Activated T-helper 1 cell treated with anti-CD3 and anti-CD28 coated beads, Interleukin-2, amount 50 U/mL, for 16 hours (primary cell): ENCODE data around the gene MCTP1.
"Not testable (repeated sequence)": the region's sequence is repeated elsewhere in the genome, so short reads cannot be mapped to it uniquely, and the experiment has no call there.

Experiments
- DNase-seq, 2 donors: peaks; one replicate each; pipeline ENCODE4 v3.0.0-alpha.2; 2020; ENCODE audit warnings: low read depth in 1 of 2, low spot score in 1 of 2

Gene MCTP1

GRCh38 chr5:94972268-94972667, 312.6 kb downstream of the MCTP1 start:
- no peak for DNase-seq

GRCh38 chr5:94969174-94969573, 315.7 kb downstream of the MCTP1 start:
- DNase-seq: no peak

- no peak for DNase-seq
Observed at GRCh38 chr5:94968507-94969095, 316.3 kb downstream of the MCTP1 start.

GRCh38 chr5:94967525-94967924, 317.4 kb downstream of the MCTP1 start:
- no peak for DNase-seq

GRCh38 chr5:94959279-94959678, 325.6 kb downstream of the MCTP1 start:
- not testable (repeated sequence) for DNase-seq

- DNase-seq: no peak
Observed at GRCh38 chr5:94945656-94946055, 339.2 kb downstream of the MCTP1 start.

- no peak for DNase-seq
Observed at GRCh38 chr5:94944160-94944559, 340.7 kb downstream of the MCTP1 start.

- no peak for DNase-seq
Observed at GRCh38 chr5:94941122-94941755, 343.7 kb downstream of the MCTP1 start.

- DNase-seq: no peak
Observed at GRCh38 chr5:94932259-94932658, 352.6 kb downstream of the MCTP1 start.

GRCh38 chr5:94928891-94929290, 356.0 kb downstream of the MCTP1 start:
- no peak for DNase-seq

GRCh38 chr5:94920570-94920969, 364.3 kb downstream of the MCTP1 start:
- DNase-seq: no peak

- no peak for DNase-seq
Observed at GRCh38 chr5:94916619-94917018, 368.3 kb downstream of the MCTP1 start.

- no peak for DNase-seq
Observed at GRCh38 chr5:94911276-94911675, 373.6 kb downstream of the MCTP1 start.

- no peak for DNase-seq
Observed at GRCh38 chr5:94910721-94911120, 374.2 kb downstream of the MCTP1 start.

- DNase-seq: no peak
Observed at GRCh38 chr5:94908889-94909480, 375.9 kb downstream of the MCTP1 start.

- DNase-seq: no peak
Observed at GRCh38 chr5:94906750-94907149, 378.1 kb downstream of the MCTP1 start.

GRCh38 chr5:94903726-94904125, 381.2 kb downstream of the MCTP1 start:
- no peak for DNase-seq

- DNase-seq: no peak
Observed at GRCh38 chr5:94901191-94901979, 383.5 kb downstream of the MCTP1 start.

GRCh38 chr5:94900006-94900505, 384.8 kb downstream of the MCTP1 start:
- DNase-seq: no peak

- no peak for DNase-seq
Observed at GRCh38 chr5:94893412-94894135, 391.3 kb downstream of the MCTP1 start.

- DNase-seq: no peak
Observed at GRCh38 chr5:94891972-94892371, 392.9 kb downstream of the MCTP1 start.
